CD4-positive, CD25-positive, alpha-beta regulatory T cell (primary cell): Measurements from ENCODE around the gene CUX1. TPM values are rescaled to one million over a fixed set of nuclear protein-coding genes. Genes with fewer than 3 reads are reported as not detected.
A peak's percentile ranks its signal among the peaks of the same experiment; 100 is the strongest.

ENCODE experiments used
- ATAC-seq, 2 donors: fragments of 150-1000 bp; cut with Tn5 transposase; one replicate each; pipeline ENCODE4 v1.10.0; 2021; ENCODE audit warnings: low read depth in 2 of 2, moderate number of reproducible peaks in 2 of 2, moderate library complexity in 1 of 2
- DNase-seq, 3 donors: peaks; one replicate each; pipeline versions ENCODE4 v3.0.0 to v3.0.0-alpha.2; 2012 to 2022; ENCODE audit warnings: mixed read lengths in 1 of 3
- H3K27ac ChIP-seq: one replicate; pipeline ENCODE4 v1.7.0; 2013; ENCODE audit warnings: mild to moderate bottlenecking, low read length; ENCODE audit not compliant: insufficient read depth, poor library complexity, severe bottlenecking
- H3K27me3 ChIP-seq: one replicate; pipeline ENCODE4 v1.7.0; 2013; ENCODE audit warnings: low read length; ENCODE audit not compliant: control insufficient read depth, insufficient read depth
- H3K36me3 ChIP-seq: one replicate; pipeline ENCODE4 v1.7.0; 2013; ENCODE audit warnings: mild to moderate bottlenecking, low read length, moderate library complexity; ENCODE audit not compliant: control insufficient read depth, insufficient read depth
- H3K4me1 ChIP-seq: 2 replicates; pipeline ENCODE4 v1.7.0; 2013; ENCODE audit warnings: mild to moderate bottlenecking, low read length; ENCODE audit not compliant: insufficient read depth, control insufficient read depth, poor library complexity, severe bottlenecking
- H3K4me3 ChIP-seq: one replicate; pipeline ENCODE4 v1.7.0; 2013; ENCODE audit warnings: low read depth, mild to moderate bottlenecking, low read length, moderate library complexity
- H3K9me3 ChIP-seq, 2 experiments: 1 replicate in 1 of 2; 2 replicates in 1 of 2; pipeline ENCODE4 v1.7.0; 2013; ENCODE audit warnings: low read length in 2 of 2, mild to moderate bottlenecking in 1 of 2, moderate library complexity in 1 of 2; ENCODE audit not compliant: control insufficient read depth in 2 of 2
- H3K27ac Mint-ChIP-seq, 3 donors: one replicate each; pipeline ENCODE4 v1.8.0; 2020 to 2022; ENCODE audit warnings: mild to moderate bottlenecking in 3 of 3, mixed read lengths in 3 of 3, moderate library complexity in 2 of 3
- H3K27me3 Mint-ChIP-seq: one replicate; pipeline ENCODE4 v1.8.0; 2022; ENCODE audit warnings: mild to moderate bottlenecking, mixed read lengths
- H3K36me3 Mint-ChIP-seq: one replicate; pipeline ENCODE4 v1.8.0; 2020; ENCODE audit warnings: mixed read lengths
- H3K4me1 Mint-ChIP-seq, 4 donors: one replicate each; pipeline ENCODE4 v1.8.0; 2020 to 2022; ENCODE audit warnings: mixed read lengths in 4 of 4, mild to moderate bottlenecking in 1 of 4
- H3K4me3 Mint-ChIP-seq, 4 donors: one replicate each; pipeline ENCODE4 v1.8.0; 2020 to 2022; ENCODE audit warnings: mild to moderate bottlenecking in 4 of 4, mixed read lengths in 4 of 4, moderate library complexity in 3 of 4
- H3K9me3 Mint-ChIP-seq, 7 donors: one replicate each; pipeline ENCODE4 v1.8.0; 2020 to 2022; ENCODE audit warnings: mixed read lengths in 7 of 7, mild to moderate bottlenecking in 3 of 7, moderate library complexity in 2 of 7
- polyA plus RNA-seq, 4 donors: library from polyadenylated mRNA; unstranded; fragments of 300-500 nt; fragmentation: Illumina TruSeq; gene quantifications; one replicate each; pipeline ENCODE4 v1.2.3, GENCODE V29; 2021
- total RNA-seq: library from RNA; stranded (reverse); gene quantifications from one replicate; pipeline ENCODE4 v1.2.3, GENCODE V29; 2022

The CUX1 gene
- total and polyA plus RNA-seq, 5 donors from 2014 or later, result 6.0 to 45.1 (median 7.8) TPM

GRCh38 chr7:102236102-102236501 lies 418.7 kb downstream of the CUX1 start:
- Mint-ChIP-seq H3K27ac (no peak overlapping the region), H3K27me3 (no peaks in the 10 kb centered on the region), H3K4me1 (no peaks in the 10 kb centered on the region), H3K36me3 (peaks cover 19% of the 10 kb centered on the region), H3K9me3 (no peaks in the 10 kb centered on the region), H3K4me3 (no peak overlapping the region)
- DNase-seq (no peak), ATAC-seq (no peak)
- Histone ChIP-seq H3K9me3 (no peaks in the 10 kb centered on the region), H3K36me3 (peaks cover 12% of the 10 kb centered on the region), H3K27ac (no peak overlapping the region), H3K27me3 (no peaks in the 10 kb centered on the region), H3K4me3 (no peak overlapping the region), H3K4me1 (no peaks in the 10 kb centered on the region)

DNA sequence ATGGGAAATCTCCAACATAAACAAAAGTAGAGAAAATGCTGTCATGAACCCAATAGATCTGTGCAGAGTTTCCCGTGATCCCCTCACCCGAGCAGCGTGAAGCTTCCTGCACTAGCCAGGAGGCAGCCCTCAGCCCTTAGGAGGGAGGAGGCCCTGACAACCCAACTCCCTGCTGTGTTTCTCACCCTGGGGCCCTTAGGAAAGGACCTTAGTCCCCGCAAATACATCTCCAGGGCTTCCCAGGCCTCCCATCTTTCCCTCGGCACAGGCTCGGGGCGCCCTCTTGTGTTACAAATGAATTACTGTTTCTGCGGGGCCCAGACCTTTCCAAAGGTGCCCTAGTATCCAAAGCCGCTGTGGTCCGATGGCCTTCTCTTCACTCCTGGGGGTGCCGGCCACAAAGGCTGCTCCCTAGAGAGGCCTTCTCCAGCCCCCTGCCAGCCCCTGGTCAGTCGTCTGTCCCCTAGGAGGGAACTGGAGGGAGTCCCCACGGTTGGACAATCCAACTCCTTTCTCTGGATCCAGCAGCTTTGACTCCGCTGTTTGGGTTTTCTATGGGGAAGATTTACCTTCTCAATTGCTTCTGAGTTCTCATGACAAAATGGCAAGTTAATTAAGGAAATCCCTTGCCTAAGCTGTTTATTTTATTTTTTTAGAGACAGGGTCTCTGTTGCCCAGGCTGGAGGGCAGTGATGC lies 419.3 kb downstream of the CUX1 start:
- no peaks in the 10 kb centered on the region for H3K4me1 Mint-ChIP-seq
- Histone ChIP-seq H3K36me3 (peaks cover 15% of the 10 kb centered on the region), H3K4me3 (no peak overlapping the region), H3K9me3 (no peaks in the 10 kb centered on the region), H3K4me1 (no peaks in the 10 kb centered on the region), H3K27ac (no peak overlapping the region), H3K27me3 (no peaks in the 10 kb centered on the region)
- H3K4me3 Mint-ChIP-seq, result no peak overlapping the region
- DNase-seq (peak; percentile 11 to 53 (median 26)), ATAC-seq (peak in 1 of 2 donors; percentile 39)
- no peaks in the 10 kb centered on the region for H3K27me3 Mint-ChIP-seq
- peaks cover 19% of the 10 kb centered on the region for H3K36me3 Mint-ChIP-seq
- no peaks in the 10 kb centered on the region for H3K9me3 Mint-ChIP-seq
- no peak overlapping the region for H3K27ac Mint-ChIP-seq

- no peaks in the 10 kb centered on the region for H3K27me3 Mint-ChIP-seq
- H3K4me3 Mint-ChIP-seq, result no peak overlapping the region
- no peak overlapping the region for H3K27ac Mint-ChIP-seq
- no peaks in the 10 kb centered on the region for H3K4me1 ChIP-seq
- peaks cover 12% of the 10 kb centered on the region for H3K36me3 ChIP-seq
- no peak overlapping the region for H3K27ac ChIP-seq
- ATAC-seq, result no peak
- H3K27me3 ChIP-seq, result no peaks in the 10 kb centered on the region
- no peak overlapping the region for H3K4me3 ChIP-seq
- no peaks in the 10 kb centered on the region for H3K9me3 ChIP-seq
- no peaks in the 10 kb centered on the region for H3K4me1 Mint-ChIP-seq
- no peaks in the 10 kb centered on the region for H3K9me3 Mint-ChIP-seq
- peaks cover 21% of the 10 kb centered on the region for H3K36me3 Mint-ChIP-seq
- no peak for DNase-seq
These were observed 421.9 kb downstream of the CUX1 start for GRCh38 chr7:102239206-102239820.

GRCh38 chr7:102241431-102241830 lies 424.0 kb downstream of the CUX1 start:
- H3K4me3 ChIP-seq, result no peak overlapping the region
- H3K4me1 ChIP-seq, result no peaks in the 10 kb centered on the region
- H3K36me3 ChIP-seq, result peaks cover 10% of the 10 kb centered on the region
- H3K27me3 Mint-ChIP-seq, result no peaks in the 10 kb centered on the region
- no peak overlapping the region for H3K4me3 Mint-ChIP-seq
- H3K36me3 Mint-ChIP-seq, result peaks cover 19% of the 10 kb centered on the region
- H3K9me3 Mint-ChIP-seq, result no peaks in the 10 kb centered on the region
- no peak overlapping the region for H3K27ac ChIP-seq
- H3K9me3 ChIP-seq, result no peaks in the 10 kb centered on the region
- H3K4me1 Mint-ChIP-seq, result no peaks in the 10 kb centered on the region
- DNase-seq (no peak), ATAC-seq (no peak)
- H3K27ac Mint-ChIP-seq, result no peak overlapping the region
- no peaks in the 10 kb centered on the region for H3K27me3 ChIP-seq

- no peak overlapping the region for H3K4me3 ChIP-seq
- no peaks in the 10 kb centered on the region for H3K9me3 Mint-ChIP-seq
These were observed 427.2 kb downstream of the CUX1 start for GRCh38 chr7:102244601-102245000.

DNA sequence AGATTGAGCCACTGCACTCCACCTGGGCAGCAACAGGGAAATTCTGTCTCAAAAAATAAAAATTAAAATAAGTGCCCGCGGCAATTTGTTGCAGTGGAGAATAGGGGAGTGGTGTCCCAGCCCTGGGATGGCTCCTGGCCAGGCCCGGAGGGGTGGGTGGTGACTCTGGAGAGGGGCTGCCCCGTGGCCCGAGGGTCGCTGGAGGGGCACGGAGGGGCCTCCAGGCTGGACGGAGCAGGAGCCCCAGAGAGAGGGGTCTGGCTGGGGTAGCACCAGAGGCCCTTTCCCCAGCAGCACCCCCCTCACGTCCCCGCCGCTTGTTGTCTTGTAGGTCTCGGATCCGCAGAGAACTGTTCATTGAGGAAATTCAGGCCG lies 430.6 kb downstream of the CUX1 start:
- Mint-ChIP-seq H3K36me3 (peaks cover 23% of the 10 kb centered on the region), H3K27ac (no peak overlapping the region), H3K4me1 (no peaks in the 10 kb centered on the region), H3K27me3 (no peaks in the 10 kb centered on the region), H3K9me3 (no peaks in the 10 kb centered on the region), H3K4me3 (no peak overlapping the region)
- DNase-seq (no peak), ATAC-seq (no peak)
- Histone ChIP-seq H3K27me3 (no peaks in the 10 kb centered on the region), H3K9me3 (no peaks in the 10 kb centered on the region), H3K27ac (no peak overlapping the region), H3K36me3 (no peaks in the 10 kb centered on the region), H3K4me3 (no peak overlapping the region), H3K4me1 (no peaks in the 10 kb centered on the region)

More at GRCh38 chr7:102244601-102245000, 427.2 kb downstream of the CUX1 start:
- Histone ChIP-seq H3K4me1 (no peaks in the 10 kb centered on the region), H3K27ac (no peak overlapping the region), H3K9me3 (no peaks in the 10 kb centered on the region), H3K27me3 (no peaks in the 10 kb centered on the region), H3K36me3 (peaks cover 8% of the 10 kb centered on the region)
- ATAC-seq, result no peak
- Mint-ChIP-seq H3K27ac (no peak overlapping the region), H3K4me1 (no peaks in the 10 kb centered on the region), H3K36me3 (peaks cover 23% of the 10 kb centered on the region), H3K4me3 (no peak overlapping the region), H3K27me3 (no peaks in the 10 kb centered on the region)
- DNase-seq, result no peak

DNA sequence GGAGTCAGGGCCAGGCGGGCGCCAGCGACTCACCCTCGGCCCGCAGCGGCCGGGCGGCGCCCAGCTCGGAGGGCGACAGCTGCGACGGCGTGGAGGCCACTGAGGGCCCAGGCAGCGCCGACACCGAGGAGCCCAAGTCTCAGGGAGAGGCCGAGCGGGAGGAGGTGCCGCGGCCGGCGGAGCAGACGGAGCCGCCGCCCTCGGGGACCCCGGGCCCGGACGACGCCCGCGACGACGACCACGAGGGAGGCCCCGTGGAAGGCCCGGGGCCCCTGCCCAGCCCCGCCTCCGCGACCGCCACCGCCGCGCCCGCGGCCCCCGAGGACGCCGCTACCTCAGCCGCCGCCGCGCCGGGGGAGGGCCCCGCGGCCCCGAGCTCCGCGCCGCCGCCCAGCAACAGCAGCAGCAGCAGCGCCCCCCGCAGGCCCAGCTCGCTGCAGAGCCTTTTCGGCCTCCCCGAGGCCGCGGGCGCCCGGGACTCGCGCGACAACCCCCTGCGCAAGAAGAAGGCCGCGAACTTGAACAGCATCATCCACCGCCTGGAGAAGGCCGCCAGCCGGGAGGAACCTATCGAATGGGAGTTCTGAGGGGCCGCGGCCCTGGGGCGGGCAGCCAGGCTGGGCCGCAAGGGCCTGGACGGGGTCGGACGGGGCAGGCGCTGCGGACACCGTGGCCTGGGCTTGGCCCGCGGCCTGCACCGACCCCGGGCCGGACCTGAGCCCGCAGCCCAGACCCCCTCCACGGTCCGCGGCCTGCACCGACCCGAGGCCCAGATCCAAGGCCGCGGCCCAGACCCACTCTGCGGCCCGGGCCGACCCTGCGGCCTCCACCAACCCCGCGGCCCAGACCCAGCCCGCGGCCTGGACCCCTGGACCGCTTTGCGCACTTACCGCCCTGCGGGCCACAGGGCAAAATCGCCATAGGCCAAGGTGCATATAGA lies 431.3 kb downstream of the CUX1 start:
- DNase-seq (no peak), ATAC-seq (no peak)
- Histone ChIP-seq H3K4me3 (no peak overlapping the region), H3K9me3 (no peaks in the 10 kb centered on the region), H3K36me3 (no peaks in the 10 kb centered on the region), H3K27ac (no peak overlapping the region), H3K4me1 (no peaks in the 10 kb centered on the region), H3K27me3 (no peaks in the 10 kb centered on the region)
- H3K27me3 Mint-ChIP-seq, result no peaks in the 10 kb centered on the region
- no peak overlapping the region for H3K4me3 Mint-ChIP-seq
- H3K36me3 Mint-ChIP-seq, result peaks cover 25% of the 10 kb centered on the region
- H3K4me1 Mint-ChIP-seq, result no peaks in the 10 kb centered on the region
- no peak overlapping the region for H3K27ac Mint-ChIP-seq
- no peaks in the 10 kb centered on the region for H3K9me3 Mint-ChIP-seq
